HCEC 1CT (cell line): Measurements from ENCODE around the gene FGF4.
"Not testable (repeated sequence)": the region's sequence is repeated elsewhere in the genome, so short reads cannot be mapped to it uniquely, and the experiment has no call there.

ENCODE experiments used
- DNase-seq: peaks from one replicate; pipeline ENCODE4 v3.0.0-alpha.2; 2017

The FGF4 gene

GRCh38 chr11:69771466-69771865 lies 3.7 kb downstream of the FGF4 start:
- no peak for DNase-seq

DNA sequence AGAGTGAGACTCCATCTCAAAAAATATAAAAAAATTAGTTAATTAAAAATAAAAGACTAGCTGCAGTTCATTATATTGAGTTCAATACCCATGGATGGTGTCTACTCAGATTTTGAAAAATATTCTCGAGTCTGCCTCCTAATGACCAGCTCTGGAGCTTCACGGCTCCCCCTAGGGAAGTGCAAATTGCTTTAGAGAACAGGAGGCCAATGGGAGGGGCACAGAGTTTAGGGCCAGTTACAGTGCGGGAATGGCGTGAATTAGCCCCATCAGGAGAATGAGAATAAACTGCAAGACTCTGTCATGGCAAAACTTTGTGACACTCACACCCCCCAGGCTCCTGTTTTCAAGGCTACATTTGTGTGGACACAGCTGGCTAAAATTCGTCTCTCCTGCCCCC lies 4.6 kb downstream of the FGF4 start:
- DNase-seq: no peak

DNA sequence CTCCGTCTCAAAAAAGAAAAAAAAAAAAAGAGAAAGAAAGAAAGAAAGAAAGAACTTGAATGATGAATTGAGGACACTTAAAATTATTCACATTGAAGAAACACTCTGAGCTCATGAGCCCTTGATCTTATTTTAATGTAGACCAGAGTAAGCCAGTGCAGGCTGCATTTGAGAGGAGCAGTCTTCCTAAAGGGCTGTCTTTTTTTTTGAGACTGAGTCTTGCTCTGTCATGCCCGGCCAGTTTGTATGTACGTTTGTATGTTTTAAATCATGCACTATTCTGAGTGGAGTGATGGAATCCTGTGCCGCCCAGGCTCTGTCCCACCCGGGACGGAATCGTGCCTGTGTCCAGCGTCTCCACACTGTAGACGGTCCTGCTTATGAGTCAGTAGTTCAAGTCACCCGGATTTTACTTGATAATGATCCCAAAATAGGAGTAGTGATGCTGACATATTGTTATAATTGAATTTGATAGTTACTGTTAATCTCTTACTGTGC lies 9.6 kb downstream of the FGF4 start:
- DNase-seq: no peak

DNA sequence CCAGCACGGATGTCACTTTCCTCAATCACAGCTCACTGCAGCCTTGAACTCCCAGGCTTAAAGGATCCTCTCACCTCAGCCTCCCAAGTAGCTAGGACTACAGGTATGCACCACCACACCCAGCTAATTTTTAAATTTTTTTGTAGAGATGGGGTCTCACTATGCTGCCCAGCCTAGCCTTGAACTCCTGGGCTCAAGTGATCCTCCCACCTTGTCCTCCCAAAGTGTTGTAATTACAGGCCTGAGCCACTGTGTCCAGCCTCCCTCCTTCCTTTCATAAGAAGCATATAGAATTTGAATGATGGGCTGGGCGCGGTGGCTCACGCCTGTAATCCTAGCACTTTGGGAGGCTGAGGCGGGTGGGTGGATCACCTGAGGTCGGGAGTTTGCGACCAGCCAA lies 10.2 kb downstream of the FGF4 start:
- not testable (repeated sequence) for DNase-seq

- no peak for DNase-seq
These were observed 14.8 kb downstream of the FGF4 start for GRCh38 chr11:69760319-69760718.

- no peak for DNase-seq
These were observed 22.3 kb downstream of the FGF4 start for GRCh38 chr11:69752890-69753289.

DNA sequence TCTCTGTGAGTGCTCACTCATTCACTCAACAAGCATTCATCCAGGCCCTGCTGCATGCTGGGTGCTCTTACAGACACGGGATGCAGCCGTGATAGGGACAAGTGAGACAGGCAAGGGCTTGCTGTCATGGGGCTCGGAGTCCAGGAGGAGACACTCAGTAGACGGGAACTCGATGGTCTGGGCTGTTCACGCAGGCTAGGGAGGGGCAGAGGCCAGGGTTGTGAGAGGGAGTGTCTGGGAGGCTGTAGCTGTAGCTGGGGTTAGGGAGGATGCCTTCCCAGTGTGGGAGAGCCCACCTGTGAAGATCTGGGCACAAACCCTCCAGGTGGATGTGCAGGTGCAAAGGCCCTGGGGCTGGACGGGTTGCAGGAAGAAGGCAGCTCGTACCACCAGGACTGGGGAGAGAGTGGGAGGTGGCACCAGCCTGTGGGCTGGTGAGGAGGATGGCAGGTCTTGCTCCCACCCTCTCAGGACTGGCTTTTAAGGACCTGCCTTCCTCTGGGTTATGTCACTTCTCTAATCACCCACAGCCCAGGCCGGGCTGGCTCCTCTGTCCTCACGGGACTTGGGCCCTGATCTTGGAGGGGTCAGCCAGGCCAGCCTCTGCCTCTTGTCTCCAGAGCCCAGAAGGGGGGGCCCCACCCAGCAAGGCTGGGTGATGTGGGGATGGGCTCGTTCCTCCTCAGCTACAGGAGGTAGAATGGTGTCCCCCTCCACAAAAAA lies 24.1 kb downstream of the FGF4 start:
- no peak for DNase-seq

DNA sequence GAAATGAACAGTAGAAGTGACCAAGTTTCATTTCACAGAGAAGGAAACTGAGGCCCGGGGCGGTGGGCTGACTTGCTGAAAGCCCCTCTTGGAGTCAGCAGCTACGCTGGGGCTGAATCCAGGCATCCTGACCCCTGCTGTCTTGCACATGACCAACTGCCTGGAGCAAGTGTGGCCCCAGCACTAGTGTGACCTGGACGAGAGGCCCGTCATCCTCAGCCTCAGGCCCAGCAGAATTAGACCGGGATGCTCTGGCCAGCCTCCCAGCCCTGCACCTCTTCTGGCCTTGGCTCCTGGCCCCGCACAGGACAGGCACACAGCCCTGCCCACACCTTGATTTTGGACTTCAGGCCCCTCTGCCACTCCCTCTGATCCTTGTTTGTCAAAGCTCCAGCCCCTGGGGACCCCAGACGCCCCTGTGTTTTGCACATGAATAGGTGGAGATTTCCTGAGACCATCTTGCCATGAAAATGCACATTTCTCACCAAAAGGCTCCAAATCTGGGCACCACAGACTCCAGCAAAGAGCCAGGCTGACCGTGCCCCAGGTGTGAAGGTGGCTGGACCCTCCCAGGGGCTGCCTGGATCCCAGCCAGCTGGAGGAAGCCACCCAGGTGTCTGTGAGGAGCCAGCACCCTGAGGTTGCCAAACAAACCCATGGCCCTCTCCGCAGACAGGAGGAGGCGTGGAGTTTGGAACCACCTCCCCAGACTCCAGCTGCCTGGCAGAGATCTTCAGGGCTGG lies 24.9 kb downstream of the FGF4 start:
- no peak for DNase-seq

GRCh38 chr11:69748637-69749036 lies 26.5 kb downstream of the FGF4 start:
- DNase-seq: no peak

DNA sequence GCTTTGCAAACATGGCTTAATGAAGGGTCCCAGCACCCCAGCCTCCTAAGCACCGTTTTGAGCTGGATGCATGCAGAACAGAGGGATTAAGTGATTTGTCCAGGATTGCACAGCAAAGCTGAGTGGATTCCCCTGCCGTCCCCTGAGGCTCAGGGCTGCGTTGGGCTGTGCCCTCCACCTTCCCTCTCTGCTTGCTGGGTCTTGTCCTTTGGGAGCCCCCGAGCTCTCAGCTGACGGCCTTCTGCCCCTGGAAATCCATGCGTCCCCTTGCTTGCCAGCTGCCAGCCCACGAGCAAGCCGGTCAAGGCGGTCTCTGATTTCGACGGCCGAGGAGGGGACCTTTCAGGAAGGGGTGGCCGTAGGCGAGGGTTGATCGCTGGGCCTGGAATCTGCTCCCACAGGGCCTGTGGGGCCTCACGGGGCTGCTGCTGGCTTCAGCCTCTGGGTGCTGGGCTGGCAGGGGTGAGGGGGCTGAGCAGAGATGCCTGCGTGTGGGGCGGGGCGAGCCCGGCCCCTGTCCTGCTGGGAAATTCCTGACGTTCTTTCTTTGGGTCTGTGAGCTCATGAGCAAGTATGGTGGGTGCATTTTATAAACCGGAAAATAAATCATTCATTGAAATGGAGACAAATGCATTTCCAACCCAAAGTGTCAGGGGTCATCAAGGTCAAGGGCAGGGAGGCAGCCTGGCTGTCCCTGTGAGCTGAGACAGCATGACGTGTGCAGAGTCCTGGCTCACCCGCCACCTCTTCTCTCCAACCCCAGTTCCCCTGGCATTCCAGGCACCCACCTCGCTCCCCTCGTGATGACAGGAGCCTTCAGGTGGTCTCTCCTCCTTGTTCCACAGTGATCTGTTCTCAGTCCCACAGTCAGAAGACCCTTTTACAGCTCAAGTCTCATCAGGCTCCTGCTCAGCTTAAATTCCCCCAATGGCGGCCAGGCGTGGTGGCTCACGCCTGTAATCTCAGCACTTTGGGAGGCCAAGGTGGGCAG lies 28.1 kb downstream of the FGF4 start:
- no peak for DNase-seq

- no peak for DNase-seq
These were observed 29.0 kb downstream of the FGF4 start for GRCh38 chr11:69746140-69746539.

- no peak for DNase-seq
These were observed 29.9 kb downstream of the FGF4 start for GRCh38 chr11:69745201-69745600.

DNA sequence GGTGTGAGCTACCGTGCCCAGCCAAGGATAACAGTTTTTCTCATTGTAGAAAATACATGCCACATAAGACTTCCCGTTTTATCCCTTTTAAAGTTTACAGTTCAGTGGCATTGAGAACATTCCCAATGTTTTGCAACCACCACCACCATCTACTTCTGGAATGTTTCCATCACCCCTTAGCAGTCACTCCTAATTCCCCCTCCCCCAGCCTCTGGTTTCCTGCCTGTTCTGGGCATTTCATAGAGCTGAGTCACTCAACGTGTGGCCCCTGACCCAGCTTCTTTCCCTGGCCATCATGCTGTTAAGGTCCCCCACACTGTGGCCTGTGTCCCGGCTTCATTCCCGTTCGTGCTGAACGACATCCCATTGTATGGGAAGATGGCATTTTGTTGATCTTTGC lies 30.7 kb downstream of the FGF4 start:
- DNase-seq: peak; percentile 30

DNA sequence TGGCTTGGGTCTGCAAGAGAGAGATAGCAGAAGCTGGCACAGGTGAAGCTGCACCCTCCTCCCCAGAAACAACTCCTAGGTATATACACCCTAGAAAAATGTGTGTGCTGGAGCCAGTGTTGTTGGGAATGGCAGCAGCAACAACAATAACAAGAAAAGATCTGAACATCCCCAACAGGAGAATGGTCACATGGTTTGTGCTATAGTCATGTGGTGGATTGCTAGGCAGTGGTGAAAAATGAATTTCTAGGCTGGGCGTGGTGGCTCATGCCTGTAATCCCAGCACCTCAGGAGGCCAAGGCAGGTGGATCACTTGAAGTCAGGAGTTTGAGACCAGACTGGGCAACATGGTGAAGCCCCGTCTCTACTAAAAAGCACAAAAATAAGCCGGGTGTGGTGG lies 40.3 kb downstream of the FGF4 start:
- DNase-seq: no peak

DNA sequence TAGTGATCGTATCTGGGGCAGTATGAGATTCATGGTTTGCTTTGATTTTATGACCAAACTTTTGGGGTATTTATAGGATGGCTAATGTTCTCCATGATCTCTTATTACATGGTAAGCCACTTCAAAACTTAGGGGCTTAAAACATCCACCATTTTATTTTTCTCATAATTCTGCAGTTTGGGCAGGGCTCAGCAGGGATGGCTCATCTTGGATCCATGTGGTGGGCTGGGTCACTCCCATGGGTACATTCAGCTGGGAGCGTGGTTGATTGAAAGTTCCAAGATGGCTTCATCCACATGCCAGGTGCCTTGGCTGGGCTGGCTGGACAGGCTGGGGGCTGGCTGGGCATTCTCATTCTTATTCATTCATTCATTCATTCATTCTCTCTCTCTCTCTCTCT lies 40.8 kb downstream of the FGF4 start:
- no peak for DNase-seq

DNA sequence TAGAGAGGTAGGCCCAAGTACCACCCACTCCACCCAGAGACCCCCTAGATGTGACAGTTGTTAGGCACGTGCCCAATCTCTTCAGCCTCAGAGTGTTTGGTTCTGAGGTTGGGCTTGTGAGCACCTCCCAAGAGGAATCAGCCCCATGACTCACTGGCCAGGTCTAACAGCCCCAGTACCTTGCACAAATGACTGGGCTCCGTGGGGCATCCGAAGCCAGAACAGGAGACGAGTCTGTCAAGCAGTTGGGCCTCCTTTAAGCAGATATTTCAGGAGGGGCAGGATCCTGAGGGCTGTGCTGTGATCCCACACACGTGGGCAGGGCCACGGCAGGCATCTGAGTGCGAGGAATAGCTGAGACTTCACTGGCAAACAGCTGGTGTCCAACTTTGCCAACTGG lies 42.2 kb downstream of the FGF4 start:
- DNase-seq: no peak

- no peak for DNase-seq
These were observed 44.0 kb downstream of the FGF4 start for GRCh38 chr11:69731110-69731509.

DNA sequence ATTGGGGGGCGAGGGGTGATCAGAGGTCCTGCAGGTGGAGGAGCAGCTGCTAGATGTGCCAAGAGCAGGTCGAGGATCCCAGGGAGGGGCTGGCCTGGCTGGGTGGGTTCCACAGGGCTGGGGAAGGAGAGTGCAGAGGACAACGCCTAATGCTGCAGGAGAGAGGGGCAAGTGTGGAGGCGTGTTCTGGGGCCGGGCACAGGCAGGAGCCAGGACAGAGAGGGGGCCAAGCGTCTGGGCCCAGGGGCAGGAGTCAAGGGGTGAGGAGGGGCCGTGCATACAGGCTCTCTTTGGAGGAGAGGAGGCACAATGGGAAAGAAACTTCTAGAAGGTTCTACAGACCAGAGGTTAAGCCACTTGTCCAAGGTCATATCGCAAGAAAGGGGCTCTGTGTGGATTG lies 44.6 kb downstream of the FGF4 start:
- no peak for DNase-seq

- DNase-seq: no peak
These were observed 45.9 kb downstream of the FGF4 start for GRCh38 chr11:69729252-69729651.

GRCh38 chr11:69727266-69727665 lies 47.9 kb downstream of the FGF4 start:
- no peak for DNase-seq

GRCh38 chr11:69726481-69726880 lies 48.7 kb downstream of the FGF4 start:
- DNase-seq: no peak

DNA sequence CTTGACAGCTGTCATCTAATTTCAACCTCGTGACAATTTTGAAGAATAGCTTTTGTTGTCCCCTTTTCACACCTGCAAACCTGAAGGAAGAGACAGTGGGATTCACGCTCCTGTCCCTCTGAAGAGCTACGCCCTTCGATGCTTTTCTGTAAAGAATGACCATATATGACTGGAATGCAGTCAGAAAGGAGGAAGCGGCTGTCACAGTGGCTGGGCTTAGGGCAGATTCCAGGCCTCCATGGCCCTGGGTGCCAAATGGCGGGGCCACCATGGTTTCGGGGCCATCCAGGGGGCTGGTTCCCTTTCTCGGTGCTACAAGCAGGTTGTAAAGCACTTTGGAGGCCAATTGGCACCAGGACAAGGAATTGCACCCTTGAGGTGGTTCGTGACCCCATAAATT lies 49.1 kb downstream of the FGF4 start:
- no peak for DNase-seq

DNA sequence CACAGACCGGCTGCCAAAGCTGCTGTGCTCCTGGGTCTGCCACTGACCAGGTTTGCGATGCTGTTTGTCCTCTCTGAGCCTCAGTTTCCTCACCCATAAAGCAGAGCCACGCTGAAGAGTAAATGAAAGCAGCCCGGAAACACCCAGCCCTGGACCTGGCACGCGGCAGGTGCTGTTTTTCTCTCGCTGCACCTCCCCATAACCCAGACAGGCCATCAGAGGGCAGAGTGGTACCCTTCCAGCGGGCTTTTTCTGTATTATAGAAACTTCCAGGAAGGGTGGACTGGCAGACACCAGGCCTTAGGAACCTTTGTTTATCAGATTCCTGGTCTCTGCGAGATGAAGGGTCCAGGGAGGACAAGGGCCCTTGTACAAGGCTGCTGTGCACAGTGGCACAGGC lies 53.4 kb downstream of the FGF4 start:
- no peak for DNase-seq
